ENCODE results near the gene GID8. TPM values are rescaled to one million over a fixed set of nuclear protein-coding genes. Genes with fewer than 3 reads are reported as not detected.
A peak's percentile ranks its signal among the peaks of the same experiment; 100 is the strongest.

The GID8 gene
- total RNA-seq, 4 donors from 2014 or later = 16.4 to 48.6 (median 40.0) TPM

- Histone ChIP-seq H3K4me3 (peak within 1 kb of the TSS; percentile 7 to 20), H3K9me3 (no peaks in the 10 kb centered on the region), H3K27me3 (no peaks in the 10 kb centered on the region), H3K36me3 (no peaks in the 10 kb centered on the region), H3K27ac (peak within 1 kb of the TSS; percentile 65 to 83), H3K4me1 (peaks cover 5 to 18% of the 10 kb centered on the region in 2 donors)
- no peak for TF ChIP-seq POLR2A (IDR thresholded peaks at IDR 0.05)
- TF ChIP-seq CTCF (IDR thresholded peaks at IDR 0.05) = no peak
- intact Hi-C loops (cut with DNase I; ENCODE audit: low total_unique reads) = no loop called here
- DNase-seq = peak; percentile 32 to 38
Measured at GRCh38 chr20:62952373-62952967, 14.5 kb downstream of the GID8 start, which contains the start of gene SLC17A9. Gene SLC17A9 (plus strand): TSS chr20:62952709. CDS start chr20:62952831, 122 bp downstream.

- Histone ChIP-seq H3K4me3 (peak overlapping the region; percentile 7 to 20), H3K27ac (peak overlapping the region; percentile 65 to 83), H3K27me3 (no peaks in the 10 kb centered on the region), H3K9me3 (no peaks in the 10 kb centered on the region), H3K4me1 (peaks cover 5 to 18% of the 10 kb centered on the region in 2 donors), H3K36me3 (no peaks in the 10 kb centered on the region)
- intact Hi-C loops (cut with DNase I; ENCODE audit: low total_unique reads) = no loop called here
- no peak for DNase-seq
- TF ChIP-seq CTCF (IDR thresholded peaks at IDR 0.05) (no peak), POLR2A (IDR thresholded peaks at IDR 0.05) (no peak)
Measured at GRCh38 chr20:62952968-62953838, 15.3 kb downstream of the GID8 start.

GRCh38 chr20:62953839-62954703, 16.1 kb downstream of the GID8 start:
- Histone ChIP-seq H3K36me3 (no peaks in the 10 kb centered on the region), H3K9me3 (no peaks in the 10 kb centered on the region), H3K27me3 (no peaks in the 10 kb centered on the region), H3K4me3 (peak overlapping the region; percentile 7 to 20), H3K4me1 (peaks cover 5 to 18% of the 10 kb centered on the region in 2 donors), H3K27ac (peak overlapping the region; percentile 65 to 83)
- intact Hi-C loops (cut with DNase I; ENCODE audit: low total_unique reads) = no loop called here
- DNase-seq = peak; percentile 52 to 62
- no peak for TF ChIP-seq CTCF (IDR thresholded peaks at IDR 0.05)
- TF ChIP-seq POLR2A (IDR thresholded peaks at IDR 0.05) = peak in 1 of 2 donors; percentile 9

- no peak overlapping the region for H3K27ac ChIP-seq
- TF ChIP-seq CTCF (IDR thresholded peaks at IDR 0.05) = no peak
- no peak for TF ChIP-seq POLR2A (IDR thresholded peaks at IDR 0.05)
- H3K27me3 ChIP-seq = no peaks in the 10 kb centered on the region
- H3K4me1 ChIP-seq = peaks cover 5 to 18% of the 10 kb centered on the region in 2 donors
- DNase-seq = no peak
- H3K4me3 ChIP-seq = no peak overlapping the region
- no peaks in the 10 kb centered on the region for H3K36me3 ChIP-seq
- no peaks in the 10 kb centered on the region for H3K9me3 ChIP-seq
- intact Hi-C loops (cut with DNase I; ENCODE audit: low total_unique reads) = no loop called here
Measured at GRCh38 chr20:62955519-62956386, 17.8 kb downstream of the GID8 start.

Data from uterus (tissue), 4 donors.